K562 (cell line): ENCODE data around the gene SLC18A3. TPM values are rescaled to one million over a fixed set of nuclear protein-coding genes. Genes with fewer than 3 reads are reported as not detected.

Source experiments
- ATAC-seq: fragments of 200-7000 bp; cut with Tn5 transposase; 3 replicates; pipeline ENCODE4 v1.9.1; 2020; ENCODE audit warnings: moderate library complexity
- BruUV-seq: library from RNA; stranded (reverse); fragments of 400-500 nt; replicated peaks from 2 replicates; lab custom pipeline; 2021; lab: Mats Ljungman, UMichigan
- CTCF ChIA-PET: fragments of 300-600 bp; formaldehyde crosslinking; extraction: SDS; loops from one replicate; lab custom pipeline; 2021; ENCODE audit warnings: low intra/inter-chr PET ratio; lab: Yijun Ruan, JAX
- POLR2A ChIA-PET: fragments of 300-600, 350-650 bp; sonication (Branson Sonifier 250); formaldehyde crosslinking; extraction: SDS; loops from one replicate; lab custom pipeline; 2021; ENCODE audit warnings: antibody characterized with exemption, inconsistent platforms; lab: Yijun Ruan, JAX
- DNase-seq, 4 experiments: peaks; one replicate each; pipeline versions ENCODE4 v3.0.0 to v3.0.0-alpha.2; 2011 to 2018; ENCODE audit warnings: low spot score in 3 of 4, mixed read lengths in 3 of 4; ENCODE audit errors: extremely low read depth in 1 of 4
- FAIRE-seq: peaks from 2 replicates; lab custom pipeline; 2011; peaks lifted over from hg19 to GRCh38; lab: Jason Lieb, UNC
- H2AFZ ChIP-seq: 2 replicates; pipeline ENCODE4 v1.6.0; 2011; ENCODE audit warnings: low read depth, low read length, control low read depth, inconsistent platforms
- H3K27ac ChIP-seq: fragments of 200-600 bp; 3 replicates; pipeline ENCODE4 v1.8.0; 2011; ENCODE audit warnings: low read depth, mild to moderate bottlenecking, control low read depth, inconsistent platforms, low read length, moderate library complexity, mixed read lengths; ENCODE audit errors: extremely low read depth
- H3K27me3 ChIP-seq, 2 experiments: fragments of 300-600 bp in 1 of 2; 2 replicates in 1 of 2; 3 replicates in 1 of 2; pipeline versions ENCODE4 v1.6.0 to v1.8.0; 2011; ENCODE audit warnings: inconsistent platforms in 2 of 2, low read length in 2 of 2, mild to moderate bottlenecking in 1 of 2, mixed read lengths in 1 of 2, moderate library complexity in 1 of 2; ENCODE audit not compliant: control insufficient read depth in 2 of 2, insufficient read depth in 2 of 2
- H3K36me3 ChIP-seq: fragments of 300-600 bp; 3 replicates; pipeline ENCODE4 v1.8.0; 2011; ENCODE audit warnings: mild to moderate bottlenecking, low read length, inconsistent platforms; ENCODE audit not compliant: control insufficient read depth, insufficient read depth
- H3K4me1 ChIP-seq, 2 experiments: fragments of 200-600 bp in 1 of 2; replicated peaks in 1 of 2; 2 replicates in 1 of 2; 3 replicates in 1 of 2; pipeline versions ENCODE4 v1.5.1 to v1.8.0; 2011; ENCODE audit warnings: inconsistent platforms in 2 of 2, low read length in 2 of 2, mild to moderate bottlenecking in 1 of 2, mixed read lengths in 1 of 2, moderate library complexity in 1 of 2; ENCODE audit not compliant: control insufficient read depth in 2 of 2, insufficient read depth in 2 of 2
- H3K4me2 ChIP-seq: 2 replicates; pipeline ENCODE4 v1.6.1; 2011; ENCODE audit warnings: low read length, control low read depth, inconsistent platforms, mixed read lengths; ENCODE audit not compliant: insufficient read depth
- H3K4me3 ChIP-seq: fragments of 200-600 bp; sonication (generic), shearing (Covaris generic); 2 replicates; pipeline ENCODE4 v1.5.1; 2016; ENCODE audit warnings: control low read depth, inconsistent platforms
- H3K79me2 ChIP-seq: fragments of 200-600 bp; 3 replicates; pipeline ENCODE4 v1.8.0; 2011; ENCODE audit warnings: low read length, inconsistent platforms; ENCODE audit not compliant: control insufficient read depth, insufficient read depth
- H3K9ac ChIP-seq, 2 experiments: 2 replicates each; pipeline versions ENCODE4 v1.6.0 to v1.6.1; 2011; ENCODE audit warnings: low read depth in 2 of 2, low read length in 2 of 2, control low read depth in 1 of 2, inconsistent platforms in 1 of 2, mild to moderate bottlenecking in 1 of 2, mixed read lengths in 1 of 2; ENCODE audit not compliant: insufficient read depth in 1 of 2
- H3K9me1 ChIP-seq: one replicate; pipeline ENCODE4 v1.6.0; 2011; ENCODE audit warnings: inconsistent platforms, mild to moderate bottlenecking, low read length, moderate library complexity; ENCODE audit not compliant: control insufficient read depth, insufficient read depth
- H3K9me3 ChIP-seq: replicated peaks from 2 replicates; pipeline ENCODE4 v1.5.1; 2011; ENCODE audit warnings: low read depth, low read length, inconsistent platforms; ENCODE audit not compliant: control insufficient read depth, insufficient read depth
- H4K20me1 ChIP-seq: replicated peaks from 2 replicates; pipeline ENCODE4 v1.6.1; 2011; ENCODE audit warnings: low read length, inconsistent platforms, mixed read lengths; ENCODE audit not compliant: control insufficient read depth, insufficient read depth
- BRD9 ChIP-seq: fragments of 450-650 bp; IDR thresholded peaks from 2 replicates; pipeline ENCODE4 v1.6.1; 2018; ENCODE audit warnings: low read depth; ENCODE audit not compliant: partially characterized antibody
- MXI1 ChIP-seq: IDR thresholded peaks from 2 replicates; pipeline ENCODE4 v1.6.1; 2011; ENCODE audit warnings: low read depth, mild to moderate bottlenecking, improper control_type of control experiment, low read length
- NFE2 ChIP-seq: IDR thresholded peaks from 2 replicates; pipeline ENCODE4 v1.6.1; 2014; ENCODE audit warnings: antibody characterized with exemption, low read depth
- TEAD2 ChIP-seq: fragments of 450-650 bp; IDR thresholded peaks from 2 replicates; pipeline ENCODE4 v1.6.1; 2016; ENCODE audit warnings: missing genetic modification characterization, control low read depth, missing compliant biosample characterization
- ZBTB17 ChIP-seq: fragments of 450-650 bp; formaldehyde crosslinking; IDR thresholded peaks from 2 replicates; pipeline ENCODE4 v1.4.0; 2020; ENCODE audit warnings: mild to moderate bottlenecking
- ZNF408 ChIP-seq: fragments of 250-450 bp; sonication (Bioruptor Pico); IDR thresholded peaks from 2 replicates; pipeline ENCODE4 v1.4.0; 2020; ENCODE audit warnings: low read depth, mild to moderate bottlenecking, moderate library complexity
- WGBS: fragments of 100-300 bp; shearing (Covaris generic); methylation state at CpG from one replicate; pipeline ENCODE4 v1.1.6; 2016; ENCODE audit warnings: low coverage, mixed read lengths; ENCODE audit not compliant: insufficient coverage; ENCODE audit errors: missing lambda C conversion rate; 5-methylcytosine and 5-hydroxymethylcytosine counted together
- in situ Hi-C: fragments of 300-500 bp; cut with MboI; formaldehyde crosslinking; loops from 4 replicates; pipeline ENCODE4 v1.15.0; 2018; ENCODE audit warnings: inconsistent platforms, mixed read lengths
- intact Hi-C: fragments of 100-400 bp; cut with micrococcal nuclease; formaldehyde crosslinking; loops from 2 replicates; pipeline ENCODE4 v1.14.2; 2022
- polyA plus RNA-seq, 8 experiments: library from polyadenylated mRNA; depleted of rRNA in 4 of 8; stranded (reverse) in 5 of 8; unstranded in 3 of 8; fragments of >200 nt; fragmentation: Nextera tagmentation in 2 of 8; fragmentation: Illumina TruSeq in 1 of 8; extraction: Ambion mirVana in 2 of 8; extraction: Trizol in 1 of 8; gene quantifications; 2 replicates each; pipeline versions ENCODE4 v1.2.1 to v1.2.3, GENCODE V29; 2011 to 2014; ENCODE audit warnings: inconsistent platforms in 1 of 8, missing spikeins in 1 of 8
- total RNA-seq, 7 experiments: library from RNA; depleted of rRNA in 6 of 7; stranded (reverse); fragments of >200 nt in 6 of 7; fragmentation: Illumina TruSeq in 2 of 7; extraction: Trizol in 2 of 7; gene quantifications; 2 replicates each; pipeline versions ENCODE4 v1.2.1 to v1.2.3, GENCODE V29; 2011 to 2021; ENCODE audit warnings: low replicate concordance in 1 of 7

Gene SLC18A3
- total and polyA plus RNA-seq, 9 of the 15 experiments (the other 6 are each of a cell fraction or from before 2014, with no cell fraction given) = not detected

DNA sequence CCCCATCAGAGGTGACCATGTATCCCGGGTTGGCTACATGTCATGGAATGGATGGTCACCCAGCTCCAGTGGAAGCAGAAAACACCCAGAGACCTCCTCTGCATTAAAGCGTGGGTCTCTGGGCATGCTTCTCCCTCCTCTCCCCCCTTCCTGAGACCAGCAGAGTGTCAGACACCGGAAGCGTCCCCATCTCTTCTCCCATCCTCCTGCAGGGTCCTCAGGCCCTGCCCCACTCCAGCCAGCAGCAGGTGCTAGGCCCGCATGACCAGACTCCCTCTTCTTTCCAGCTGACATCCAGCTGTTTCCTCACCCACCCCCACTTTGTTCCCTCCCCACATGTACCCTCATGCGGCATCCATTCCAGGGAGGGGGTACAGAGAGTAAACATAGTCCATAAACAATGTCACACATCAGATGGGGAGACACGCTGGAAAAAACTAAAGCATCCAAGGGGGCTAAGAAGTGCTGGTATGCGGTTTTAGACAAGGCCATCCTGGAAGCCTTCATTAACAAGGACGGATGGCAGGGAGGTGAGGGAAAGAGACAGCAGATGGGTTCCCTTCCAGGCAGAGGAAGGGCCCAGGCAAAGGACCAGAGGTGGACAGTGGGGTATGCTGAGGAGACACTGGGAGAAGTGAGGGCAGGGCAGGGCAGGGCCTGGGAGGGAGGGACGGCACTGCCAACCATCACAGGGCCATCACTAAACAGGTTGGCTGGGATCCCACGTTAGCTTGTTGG, 12.5 kb upstream of the SLC18A3 start:
- POLR2A ChIA-PET = no interaction called here
- Histone ChIP-seq H2AFZ (no peak overlapping the region), H3K4me3 (no peak overlapping the region), H3K4me2 (no peak overlapping the region), H3K27ac (no peak overlapping the region), H3K36me3 (no peaks in the 10 kb centered on the region), H3K4me1 (peaks cover 0 to 3% of the 10 kb centered on the region in 2 experiments; a peak in 2 of 5 replicates), H3K27me3 (peaks cover 0 to 16% of the 10 kb centered on the region in 2 experiments; a peak in 1 of 5 replicates), H3K79me2 (no peaks in the 10 kb centered on the region), H3K9me3 (no peaks in the 10 kb centered on the region), H4K20me1 (peaks cover 7% of the 10 kb centered on the region; the same call in 1 of the 2 replicates), H3K9ac (no peak overlapping the region), H3K9me1 (no peaks in the 10 kb centered on the region)
- DNase-seq (no peak), FAIRE-seq (no peak), ATAC-seq (no peak)
- BruUV-seq = no TSS peak
- in situ Hi-C loops = loop anchor here (25.0 kb wide), 1 partner anchor 640 kb away; no protein-coding TSS in a partner anchor
- TF ChIP-seq TEAD2 (tag) (no peak), ZNF408 (CRISPR knock-in tag) (no peak), BRD9 (no peak), ZBTB17 (CRISPR knock-in tag) (no peak), NFE2 (no peak), MXI1 (no peak)
- CTCF ChIA-PET = interaction anchor here (0.6 kb wide), 1 partner anchor 633 kb away, joined by 3 read pairs; no protein-coding TSS in a partner anchor
- intact Hi-C loops = loop anchor here (10.0 kb wide), 2 partner anchors 317 to 457 kb away; no protein-coding TSS in a partner anchor
- WGBS = 0% methylated on average over 11 of the region's 11 CpGs
